GM23248 (cell line): ENCODE data around the gene AMOTL1.

Experiments used
- EZH2 ChIP-seq: fragments of 200-600 bp; sonication (generic); IDR thresholded peaks from 2 replicates; pipeline ENCODE4 v1.6.1; 2018; ENCODE audit warnings: antibody characterized with exemption, mild to moderate bottlenecking; ENCODE audit not compliant: insufficient read depth, poor library complexity, severe bottlenecking
- EZH2phosphoT487 ChIP-seq: fragments of 200-600 bp; sonication (generic); IDR thresholded peaks from 2 replicates; pipeline ENCODE4 v1.6.1; 2018; ENCODE audit warnings: antibody characterized with exemption, moderate library complexity, mild to moderate bottlenecking, low read depth; ENCODE audit not compliant: insufficient read depth

- TF ChIP-seq EZH2phosphoT487 (no peak), EZH2 (no peak)
These were observed 139.1 kb downstream of the AMOTL1 start for GRCh38 chr11:94907226-94907625.
